Measurements from ENCODE around the gene COMMD8.
"Not testable (repeated sequence)": the region's sequence is repeated elsewhere in the genome, so short reads cannot be mapped to it uniquely, and the experiment has no call there.

Gene COMMD8

GRCh38 chr4:47463235-47463956, at the start of gene COMMD8:
Gene COMMD8 (minus strand): TSS chr4:47463702. CDS start chr4:47463651, 51 bp downstream.
- DNase-seq (ENCODE audit: low read depth, low spot score): peak; percentile 87

DNA sequence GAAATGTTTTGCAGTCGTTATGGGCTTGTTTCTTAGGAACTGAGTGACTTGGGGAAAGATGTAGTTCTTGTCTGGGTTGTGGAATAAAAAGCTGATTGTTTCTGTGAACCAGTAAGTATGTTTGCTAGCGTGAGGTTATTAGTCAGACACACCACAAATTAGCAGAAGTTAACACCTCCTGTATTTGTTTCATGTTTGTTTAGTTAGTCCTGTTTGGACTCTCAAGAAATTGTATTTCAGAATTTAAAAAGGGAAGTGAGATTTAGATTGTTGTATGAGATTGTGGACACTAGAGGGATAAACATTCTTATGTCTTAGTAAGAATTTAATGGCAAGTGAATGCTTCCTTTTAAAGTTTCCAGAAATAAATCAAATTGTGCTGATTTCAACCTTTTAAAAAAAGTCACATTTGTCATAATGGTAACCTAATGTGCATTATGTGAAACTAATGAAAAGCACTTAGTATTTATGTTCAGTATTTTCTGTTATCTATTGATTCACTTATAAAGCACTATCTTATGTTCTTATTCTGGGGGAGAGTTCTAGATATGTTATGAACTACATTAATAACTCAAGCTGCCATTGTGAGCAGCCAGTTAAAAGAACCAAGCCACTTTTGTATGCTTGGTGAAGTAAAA, 47.1 kb upstream of the COMMD8 start:
- DNase-seq (ENCODE audit: low read depth, low spot score): no peak

- DNase-seq (ENCODE audit: low read depth, low spot score): no peak
Observed at GRCh38 chr4:47505666-47506065, 42.2 kb upstream of the COMMD8 start.

- no peak for DNase-seq (ENCODE audit: low read depth, low spot score)
Observed at GRCh38 chr4:47505147-47505546, 41.6 kb upstream of the COMMD8 start.

DNA sequence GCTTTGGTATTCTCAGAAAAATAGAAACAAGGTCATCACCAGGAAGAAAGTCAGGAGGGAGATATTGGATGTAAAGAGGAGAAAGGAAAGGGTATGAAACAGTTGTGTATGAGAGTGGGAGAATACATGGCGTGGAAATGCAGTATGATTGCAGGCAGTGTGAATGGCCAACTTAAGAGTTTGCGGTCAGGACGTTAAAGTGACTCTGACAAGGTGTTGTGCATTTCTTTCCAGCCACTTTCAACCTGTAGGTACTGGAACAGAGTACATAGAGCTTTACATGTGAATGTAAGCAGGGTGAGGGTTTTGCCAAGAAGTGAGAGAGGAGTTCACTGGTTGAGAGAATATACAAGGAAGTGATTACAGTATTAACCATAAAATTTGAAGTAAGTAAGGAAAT, 37.3 kb upstream of the COMMD8 start:
- DNase-seq (ENCODE audit: low read depth, low spot score): no peak

- no peak for DNase-seq (ENCODE audit: low read depth, low spot score)
Observed at GRCh38 chr4:47499700-47500099, 36.2 kb upstream of the COMMD8 start.

GRCh38 chr4:47498899-47499298, 35.4 kb upstream of the COMMD8 start:
- no peak for DNase-seq (ENCODE audit: low read depth, low spot score)

DNA sequence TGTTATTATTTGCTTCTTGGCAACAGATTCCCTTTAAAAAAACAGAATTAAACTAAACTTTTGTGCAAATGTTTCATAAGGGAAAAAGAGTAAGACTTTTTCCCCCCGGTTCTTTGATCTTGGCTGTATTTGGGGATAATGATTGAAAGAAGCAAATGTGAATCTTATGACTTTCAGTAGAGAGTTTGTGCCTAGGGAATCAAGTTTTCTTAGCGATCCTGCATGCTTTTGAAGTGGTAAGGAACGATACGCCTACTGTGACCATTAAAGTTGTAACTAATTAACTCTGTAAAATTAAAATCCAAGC, 30.6 kb upstream of the COMMD8 start:
- no peak for DNase-seq (ENCODE audit: low read depth, low spot score)

GRCh38 chr4:47493238-47494123, 30.0 kb upstream of the COMMD8 start:
- DNase-seq (ENCODE audit: low read depth, low spot score): no peak

GRCh38 chr4:47490550-47490949, 27.0 kb upstream of the COMMD8 start:
- DNase-seq (ENCODE audit: low read depth, low spot score): no peak

GRCh38 chr4:47488706-47489105, 25.2 kb upstream of the COMMD8 start:
- no peak for DNase-seq (ENCODE audit: low read depth, low spot score)

- not testable (repeated sequence) for DNase-seq (ENCODE audit: low read depth, low spot score)
Observed at GRCh38 chr4:47486727-47487126, 23.2 kb upstream of the COMMD8 start.

DNA sequence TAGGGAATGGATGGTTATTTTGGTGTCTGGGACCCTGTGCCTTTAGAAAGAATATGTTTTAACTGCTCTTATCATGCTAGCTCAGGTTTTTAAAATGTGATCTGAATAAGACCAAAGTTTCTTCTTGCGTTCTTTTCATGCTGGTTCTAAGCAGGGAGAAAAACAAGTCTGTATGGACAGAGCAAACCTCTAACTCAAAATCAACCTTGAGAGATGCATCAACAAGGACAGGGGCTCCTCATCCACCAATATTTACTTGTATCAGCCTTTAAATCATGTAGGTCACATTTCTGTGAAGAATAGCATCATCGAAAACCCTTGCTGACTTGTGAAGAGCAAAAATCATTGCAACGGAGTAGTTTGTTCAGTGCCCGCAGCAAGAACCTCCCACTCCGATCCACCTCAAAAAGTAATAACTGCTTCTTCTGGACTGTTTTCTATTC, 22.8 kb upstream of the COMMD8 start:
- DNase-seq (ENCODE audit: low read depth, low spot score): no peak

DNA sequence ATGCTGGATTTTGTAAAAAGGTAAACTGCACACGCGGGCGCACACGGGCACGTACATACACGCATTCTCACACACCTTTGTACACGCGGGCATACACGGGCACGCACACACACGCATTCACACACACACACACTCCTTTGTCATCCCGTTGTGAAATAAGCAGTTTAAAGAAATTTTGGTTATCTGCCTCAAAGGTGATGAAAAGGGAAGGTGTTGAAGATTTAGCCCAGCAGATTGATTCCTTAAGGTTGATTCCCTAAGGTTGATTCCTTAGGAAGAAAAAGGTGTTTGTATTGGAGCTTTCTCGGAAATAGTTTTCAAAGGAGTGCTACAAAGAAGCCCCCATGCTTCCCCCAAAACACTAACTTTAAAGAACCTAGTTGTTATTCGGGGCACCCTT, 22.3 kb upstream of the COMMD8 start:
- no peak for DNase-seq (ENCODE audit: low read depth, low spot score)

GRCh38 chr4:47485047-47485692, 21.7 kb upstream of the COMMD8 start, which contains the start of gene ATP10D:
Gene ATP10D (plus strand): TSS chr4:47485275. CDS start chr4:47512541, 27,266 bp downstream.
- DNase-seq (ENCODE audit: low read depth, low spot score): peak; percentile 69

- no peak for DNase-seq (ENCODE audit: low read depth, low spot score)
Observed at GRCh38 chr4:47484168-47484567, 20.7 kb upstream of the COMMD8 start.

- no peak for DNase-seq (ENCODE audit: low read depth, low spot score)
Observed at GRCh38 chr4:47483745-47484144, 20.2 kb upstream of the COMMD8 start.

DNA sequence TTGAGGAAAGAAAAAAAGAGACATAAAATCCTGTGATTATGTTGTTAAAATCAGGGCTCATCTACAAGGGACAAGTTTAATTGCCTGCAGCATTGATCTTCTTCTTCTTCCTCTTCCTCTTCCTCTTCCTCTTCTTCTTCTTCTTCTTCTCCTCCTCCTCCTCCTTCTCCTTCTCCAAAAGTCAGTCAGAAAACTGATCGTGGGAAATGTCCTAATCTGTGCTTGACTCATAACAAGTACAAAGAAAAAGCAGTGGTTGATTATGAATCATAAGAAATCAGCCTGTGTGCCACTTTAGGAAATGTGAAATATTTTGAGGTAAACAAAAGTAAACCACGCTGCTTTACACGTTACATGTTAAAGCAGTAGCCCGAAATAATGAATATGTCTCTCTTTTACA, 18.8 kb upstream of the COMMD8 start:
- DNase-seq (ENCODE audit: low read depth, low spot score): no peak

GRCh38 chr4:47478804-47479203, 15.3 kb upstream of the COMMD8 start:
- no peak for DNase-seq (ENCODE audit: low read depth, low spot score)

DNA sequence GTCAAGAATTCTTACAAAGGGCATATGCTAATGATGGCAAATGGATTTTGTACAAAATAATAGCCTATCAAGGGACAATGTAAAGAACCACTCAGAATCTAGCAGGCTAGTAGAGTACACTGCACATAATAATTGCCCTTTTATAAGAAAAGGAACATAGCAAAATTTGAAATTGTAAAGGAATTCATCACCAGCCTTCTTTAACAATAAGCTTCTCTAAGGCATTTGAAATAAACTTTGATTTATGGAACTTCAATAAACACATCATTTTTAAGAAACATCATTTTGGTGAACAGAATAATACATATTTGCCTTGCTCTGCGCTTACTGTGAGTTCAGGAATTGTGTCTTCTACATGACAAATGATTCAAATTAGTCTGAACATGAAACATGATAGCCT, 11.9 kb upstream of the COMMD8 start:
- no peak for DNase-seq (ENCODE audit: low read depth, low spot score)

DNA sequence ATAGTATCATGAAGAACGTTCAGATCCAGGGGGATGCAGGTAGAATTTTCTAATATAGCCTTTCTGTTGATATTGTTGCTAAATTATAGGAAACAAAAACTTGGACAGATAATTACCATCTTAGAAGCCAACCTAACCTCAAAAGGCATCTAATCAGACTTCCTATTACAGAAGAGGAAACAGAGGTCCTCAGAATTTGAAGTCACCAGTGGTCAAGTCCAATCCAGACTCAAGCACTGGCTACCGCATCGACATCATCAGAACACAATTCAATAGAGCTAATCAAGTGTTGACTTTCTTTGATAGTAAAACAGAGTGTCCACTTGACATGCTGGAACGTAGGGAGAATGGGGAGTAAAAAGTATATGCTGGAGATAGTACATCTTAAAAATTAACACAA, 11.3 kb upstream of the COMMD8 start:
- DNase-seq (ENCODE audit: low read depth, low spot score): no peak

Measured in smooth muscle cell of the brain vasculature (primary cell).